ENCODE measurements around the gene TOB1.

The TOB1 gene

GRCh38 chr17:50822550-50822949 lies 43.6 kb downstream of the TOB1 start:
- no peak for DNase-seq (ENCODE audit: extremely low read depth, low read depth)
- TF ChIP-seq, protein P1, sequence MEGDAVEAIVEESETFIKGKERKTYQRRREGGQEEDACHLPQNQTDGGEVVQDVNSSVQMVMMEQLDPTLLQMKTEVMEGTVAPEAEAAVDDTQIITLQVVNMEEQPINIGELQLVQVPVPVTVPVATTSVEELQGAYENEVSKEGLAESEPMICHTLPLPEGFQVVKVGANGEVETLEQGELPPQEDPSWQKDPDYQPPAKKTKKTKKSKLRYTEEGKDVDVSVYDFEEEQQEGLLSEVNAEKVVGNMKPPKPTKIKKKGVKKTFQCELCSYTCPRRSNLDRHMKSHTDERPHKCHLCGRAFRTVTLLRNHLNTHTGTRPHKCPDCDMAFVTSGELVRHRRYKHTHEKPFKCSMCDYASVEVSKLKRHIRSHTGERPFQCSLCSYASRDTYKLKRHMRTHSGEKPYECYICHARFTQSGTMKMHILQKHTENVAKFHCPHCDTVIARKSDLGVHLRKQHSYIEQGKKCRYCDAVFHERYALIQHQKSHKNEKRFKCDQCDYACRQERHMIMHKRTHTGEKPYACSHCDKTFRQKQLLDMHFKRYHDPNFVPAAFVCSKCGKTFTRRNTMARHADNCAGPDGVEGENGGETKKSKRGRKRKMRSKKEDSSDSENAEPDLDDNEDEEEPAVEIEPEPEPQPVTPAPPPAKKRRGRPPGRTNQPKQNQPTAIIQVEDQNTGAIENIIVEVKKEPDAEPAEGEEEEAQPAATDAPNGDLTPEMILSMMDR (IDR thresholded peaks at IDR 0.05; ENCODE audit: low read depth, low read length) = no peak

DNA sequence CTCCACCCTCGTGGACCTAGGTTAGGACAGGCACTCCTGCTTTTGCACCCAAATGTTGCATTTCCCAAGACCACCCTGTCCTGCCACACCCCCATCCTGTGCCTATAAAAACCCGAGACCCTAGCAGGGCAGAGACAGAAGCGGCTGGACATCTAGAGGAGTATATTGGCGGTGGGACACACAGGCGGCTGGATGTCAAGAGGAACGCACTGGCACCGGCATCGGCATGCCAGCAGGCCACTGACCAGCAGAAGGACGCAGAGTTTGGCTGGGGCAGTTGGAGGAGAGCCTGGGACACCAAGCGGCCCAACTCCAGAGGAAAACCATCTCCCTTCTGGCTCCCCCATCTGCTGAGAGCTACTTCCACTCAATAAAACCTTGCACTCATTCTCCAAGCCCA lies 45.5 kb downstream of the TOB1 start:
- no peak for DNase-seq (ENCODE audit: extremely low read depth, low read depth)
- TF ChIP-seq, protein P1 (IDR thresholded peaks at IDR 0.05; ENCODE audit: low read depth, low read length) = no peak

- TF ChIP-seq, protein P1 (IDR thresholded peaks at IDR 0.05; ENCODE audit: low read depth, low read length) = no peak
- no peak for DNase-seq (ENCODE audit: extremely low read depth, low read depth)
These were observed 47.1 kb downstream of the TOB1 start for GRCh38 chr17:50818921-50819657.

DNA sequence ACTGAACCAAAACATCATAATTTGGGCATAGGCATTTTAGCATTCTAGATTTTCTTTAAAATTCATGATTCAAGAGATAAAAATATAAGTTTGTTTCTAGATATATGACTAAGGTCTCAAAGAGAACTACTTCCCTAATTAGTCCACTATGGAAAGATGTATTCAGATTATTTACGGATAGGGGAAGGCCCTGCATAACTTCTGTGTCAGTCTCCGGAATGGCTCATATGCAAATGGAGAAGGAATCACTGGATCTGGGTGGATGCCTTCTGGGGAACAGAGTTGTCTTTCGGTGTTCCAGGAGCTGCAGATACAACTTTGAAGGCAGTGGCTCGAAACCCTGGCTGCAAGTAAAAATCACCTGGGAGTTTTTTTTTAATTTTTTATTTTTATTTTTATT lies 47.9 kb downstream of the TOB1 start:
- no peak for DNase-seq (ENCODE audit: extremely low read depth, low read depth)
- TF ChIP-seq, protein P1 (IDR thresholded peaks at IDR 0.05; ENCODE audit: low read depth, low read length) = no peak

GRCh38 chr17:50817838-50818237 lies 48.3 kb downstream of the TOB1 start:
- TF ChIP-seq, protein P1 (IDR thresholded peaks at IDR 0.05; ENCODE audit: low read depth, low read length) = no peak
- no peak for DNase-seq (ENCODE audit: extremely low read depth, low read depth)

DNA sequence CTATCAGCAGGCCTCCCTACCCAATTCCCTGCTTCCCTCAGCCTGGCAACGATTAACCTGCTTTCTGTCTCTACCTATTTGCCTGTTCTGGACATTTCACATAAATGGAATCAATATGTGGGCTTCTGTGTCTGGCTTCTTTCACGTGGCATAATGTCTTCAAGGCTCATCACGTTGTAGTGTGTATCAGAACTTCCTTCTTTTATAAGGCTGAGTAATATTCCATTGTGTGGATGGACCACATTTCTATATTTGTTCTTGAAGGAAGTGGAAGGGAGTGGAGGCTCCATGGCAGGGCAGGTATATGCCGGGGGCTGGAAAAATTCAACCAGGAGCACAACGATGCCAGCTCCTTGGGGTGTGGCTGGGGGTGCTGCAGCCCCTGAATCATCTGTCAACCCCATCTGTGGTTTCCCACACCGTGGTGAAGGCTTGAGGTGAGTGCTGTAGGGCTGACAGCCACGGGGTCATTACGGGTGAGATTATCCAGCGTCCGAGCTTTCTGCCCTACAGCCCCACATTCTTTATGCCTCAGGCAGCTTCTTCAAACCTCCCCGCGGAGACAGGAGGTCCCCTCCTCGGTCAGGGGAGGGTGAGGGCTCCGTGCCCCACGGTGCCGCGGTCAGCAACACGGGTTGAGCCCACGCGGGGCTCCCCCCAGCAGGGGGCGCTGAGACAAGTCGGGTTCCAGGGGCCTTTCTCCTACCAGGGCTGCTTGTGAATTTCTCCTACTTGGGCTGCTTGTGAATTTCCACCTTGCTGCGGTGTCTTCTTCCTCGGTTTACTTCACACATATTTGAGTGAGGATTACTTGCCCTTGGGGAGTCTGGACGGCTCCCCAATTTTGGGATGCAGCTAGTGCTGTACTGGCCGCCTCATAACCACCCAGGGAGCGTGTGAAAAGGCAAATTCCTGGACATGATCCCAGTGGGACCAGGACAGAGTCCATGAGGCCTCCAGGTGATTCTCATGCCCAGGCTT lies 49.1 kb downstream of the TOB1 start:
- TF ChIP-seq, protein P1 (IDR thresholded peaks at IDR 0.05; ENCODE audit: low read depth, low read length) = peak; percentile 75
- DNase-seq (ENCODE audit: extremely low read depth, low read depth) = no peak

DNA sequence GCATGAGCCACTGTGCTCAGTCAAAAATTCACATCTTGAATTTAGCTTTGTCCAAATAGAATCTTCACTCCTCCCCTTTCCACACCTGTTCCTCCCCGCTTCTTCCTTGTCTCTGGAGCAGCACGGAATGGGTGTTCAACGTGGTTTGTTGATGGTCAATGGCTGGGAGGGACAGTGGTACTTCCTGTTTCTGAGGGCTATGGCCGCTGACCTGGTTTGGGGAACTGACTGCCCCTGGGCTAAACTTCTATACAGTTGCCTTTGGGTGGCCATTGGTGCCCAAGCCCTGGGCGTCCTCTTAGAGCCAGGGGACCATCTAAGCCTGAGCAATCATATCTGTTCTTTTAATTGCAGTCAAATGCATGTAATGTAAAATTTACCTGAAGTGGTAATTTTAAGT lies 49.9 kb downstream of the TOB1 start:
- DNase-seq (ENCODE audit: extremely low read depth, low read depth) = no peak
- TF ChIP-seq, protein P1 (IDR thresholded peaks at IDR 0.05; ENCODE audit: low read depth, low read length) = no peak

Data from AG09319 (cell line).